ENCODE measurements around the gene PTGES3L. TPM values are rescaled to one million over a fixed set of nuclear protein-coding genes. Genes with fewer than 3 reads are reported as not detected.

The PTGES3L gene
- total and polyA plus RNA-seq, 2 of the 13 experiments (the other 11 are each of a cell fraction or from before 2014, with no cell fraction given) = 1.2 to 2.9 TPM

DNA sequence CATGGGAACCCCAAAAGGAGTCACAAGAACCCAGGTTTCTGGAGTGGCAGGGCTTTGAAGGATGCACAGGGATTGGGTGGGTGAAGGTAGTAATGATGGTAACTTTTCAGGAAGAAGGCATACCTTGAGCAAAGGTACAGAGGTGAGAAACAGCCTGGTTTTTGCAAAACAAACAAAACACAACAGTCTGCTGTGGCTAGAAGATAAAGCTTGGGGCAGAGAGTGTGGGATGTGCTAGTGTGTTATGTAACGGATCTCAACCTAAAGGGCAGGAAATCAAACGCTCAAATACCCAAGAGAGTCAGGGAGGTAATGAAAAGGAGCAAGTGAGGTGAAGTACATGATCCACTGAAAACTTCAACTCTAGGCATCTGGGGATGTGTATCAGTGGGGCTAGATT, 4.6 kb downstream of the PTGES3L start (continued):
- TF ChIP-seq, protein P1, sequence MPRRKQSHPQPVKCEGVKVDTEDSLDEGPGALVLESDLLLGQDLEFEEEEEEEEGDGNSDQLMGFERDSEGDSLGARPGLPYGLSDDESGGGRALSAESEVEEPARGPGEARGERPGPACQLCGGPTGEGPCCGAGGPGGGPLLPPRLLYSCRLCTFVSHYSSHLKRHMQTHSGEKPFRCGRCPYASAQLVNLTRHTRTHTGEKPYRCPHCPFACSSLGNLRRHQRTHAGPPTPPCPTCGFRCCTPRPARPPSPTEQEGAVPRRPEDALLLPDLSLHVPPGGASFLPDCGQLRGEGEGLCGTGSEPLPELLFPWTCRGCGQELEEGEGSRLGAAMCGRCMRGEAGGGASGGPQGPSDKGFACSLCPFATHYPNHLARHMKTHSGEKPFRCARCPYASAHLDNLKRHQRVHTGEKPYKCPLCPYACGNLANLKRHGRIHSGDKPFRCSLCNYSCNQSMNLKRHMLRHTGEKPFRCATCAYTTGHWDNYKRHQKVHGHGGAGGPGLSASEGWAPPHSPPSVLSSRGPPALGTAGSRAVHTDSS (CRISPR knock-in tag; conservative IDR thresholded peaks at IDR 0.05) = no peak
- TF ChIP-seq, protein P2, sequence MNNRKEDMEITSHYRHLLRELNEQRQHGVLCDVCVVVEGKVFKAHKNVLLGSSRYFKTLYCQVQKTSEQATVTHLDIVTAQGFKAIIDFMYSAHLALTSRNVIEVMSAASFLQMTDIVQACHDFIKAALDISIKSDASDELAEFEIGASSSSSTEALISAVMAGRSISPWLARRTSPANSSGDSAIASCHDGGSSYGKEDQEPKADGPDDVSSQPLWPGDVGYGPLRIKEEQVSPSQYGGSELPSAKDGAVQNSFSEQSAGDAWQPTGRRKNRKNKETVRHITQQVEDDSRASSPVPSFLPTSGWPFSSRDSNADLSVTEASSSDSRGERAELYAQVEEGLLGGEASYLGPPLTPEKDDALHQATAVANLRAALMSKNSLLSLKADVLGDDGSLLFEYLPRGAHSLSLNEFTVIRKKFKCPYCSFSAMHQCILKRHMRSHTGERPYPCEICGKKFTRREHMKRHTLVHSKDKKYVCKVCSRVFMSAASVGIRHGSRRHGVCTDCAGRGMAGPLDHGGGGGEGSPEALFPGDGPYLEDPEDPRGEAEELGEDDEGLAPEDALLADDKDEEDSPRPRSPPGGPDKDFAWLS (CRISPR knock-in tag; IDR thresholded peaks at IDR 0.05; ENCODE audit: borderline replicate concordance) = no peak
- TF ChIP-seq PCBP1 (IDR thresholded peaks at IDR 0.05; ENCODE audit: borderline replicate concordance, low read depth, low read length) = no peak
- peak; percentile 52; the same call in 1 of the 2 replicates for TF ChIP-seq ELF3 (CRISPR knock-in tag; IDR thresholded peaks at IDR 0.05)
- TF ChIP-seq, protein P3, sequence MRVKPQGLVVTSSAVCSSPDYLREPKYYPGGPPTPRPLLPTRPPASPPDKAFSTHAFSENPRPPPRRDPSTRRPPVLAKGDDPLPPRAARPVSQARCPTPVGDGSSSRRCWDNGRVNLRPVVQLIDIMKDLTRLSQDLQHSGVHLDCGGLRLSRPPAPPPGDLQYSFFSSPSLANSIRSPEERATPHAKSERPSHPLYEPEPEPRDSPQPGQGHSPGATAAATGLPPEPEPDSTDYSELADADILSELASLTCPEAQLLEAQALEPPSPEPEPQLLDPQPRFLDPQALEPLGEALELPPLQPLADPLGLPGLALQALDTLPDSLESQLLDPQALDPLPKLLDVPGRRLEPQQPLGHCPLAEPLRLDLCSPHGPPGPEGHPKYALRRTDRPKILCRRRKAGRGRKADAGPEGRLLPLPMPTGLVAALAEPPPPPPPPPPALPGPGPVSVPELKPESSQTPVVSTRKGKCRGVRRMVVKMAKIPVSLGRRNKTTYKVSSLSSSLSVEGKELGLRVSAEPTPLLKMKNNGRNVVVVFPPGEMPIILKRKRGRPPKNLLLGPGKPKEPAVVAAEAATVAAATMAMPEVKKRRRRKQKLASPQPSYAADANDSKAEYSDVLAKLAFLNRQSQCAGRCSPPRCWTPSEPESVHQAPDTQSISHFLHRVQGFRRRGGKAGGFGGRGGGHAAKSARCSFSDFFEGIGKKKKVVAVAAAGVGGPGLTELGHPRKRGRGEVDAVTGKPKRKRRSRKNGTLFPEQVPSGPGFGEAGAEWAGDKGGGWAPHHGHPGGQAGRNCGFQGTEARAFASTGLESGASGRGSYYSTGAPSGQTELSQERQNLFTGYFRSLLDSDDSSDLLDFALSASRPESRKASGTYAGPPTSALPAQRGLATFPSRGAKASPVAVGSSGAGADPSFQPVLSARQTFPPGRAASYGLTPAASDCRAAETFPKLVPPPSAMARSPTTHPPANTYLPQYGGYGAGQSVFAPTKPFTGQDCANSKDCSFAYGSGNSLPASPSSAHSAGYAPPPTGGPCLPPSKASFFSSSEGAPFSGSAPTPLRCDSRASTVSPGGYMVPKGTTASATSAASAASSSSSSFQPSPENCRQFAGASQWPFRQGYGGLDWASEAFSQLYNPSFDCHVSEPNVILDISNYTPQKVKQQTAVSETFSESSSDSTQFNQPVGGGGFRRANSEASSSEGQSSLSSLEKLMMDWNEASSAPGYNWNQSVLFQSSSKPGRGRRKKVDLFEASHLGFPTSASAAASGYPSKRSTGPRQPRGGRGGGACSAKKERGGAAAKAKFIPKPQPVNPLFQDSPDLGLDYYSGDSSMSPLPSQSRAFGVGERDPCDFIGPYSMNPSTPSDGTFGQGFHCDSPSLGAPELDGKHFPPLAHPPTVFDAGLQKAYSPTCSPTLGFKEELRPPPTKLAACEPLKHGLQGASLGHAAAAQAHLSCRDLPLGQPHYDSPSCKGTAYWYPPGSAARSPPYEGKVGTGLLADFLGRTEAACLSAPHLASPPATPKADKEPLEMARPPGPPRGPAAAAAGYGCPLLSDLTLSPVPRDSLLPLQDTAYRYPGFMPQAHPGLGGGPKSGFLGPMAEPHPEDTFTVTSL (CRISPR knock-in tag; IDR thresholded peaks at IDR 0.05; ENCODE audit: borderline replicate concordance) = no peak
- TF ChIP-seq ZNF879 (CRISPR knock-in tag; IDR thresholded peaks at IDR 0.05) = no peak
- TF ChIP-seq ZNF234 (CRISPR knock-in tag; conservative IDR thresholded peaks at IDR 0.05) = no peak
- no peak for TF ChIP-seq SNAPC4 (CRISPR knock-in tag; IDR thresholded peaks at IDR 0.05)
- TF ChIP-seq SCMH1 (CRISPR knock-in tag; IDR thresholded peaks at IDR 0.05; ENCODE audit: borderline replicate concordance) = no peak
- TF ChIP-seq NPAS2 (CRISPR knock-in tag; IDR thresholded peaks at IDR 0.05; ENCODE audit: borderline replicate concordance) = no peak
- TF ChIP-seq, protein P4, sequence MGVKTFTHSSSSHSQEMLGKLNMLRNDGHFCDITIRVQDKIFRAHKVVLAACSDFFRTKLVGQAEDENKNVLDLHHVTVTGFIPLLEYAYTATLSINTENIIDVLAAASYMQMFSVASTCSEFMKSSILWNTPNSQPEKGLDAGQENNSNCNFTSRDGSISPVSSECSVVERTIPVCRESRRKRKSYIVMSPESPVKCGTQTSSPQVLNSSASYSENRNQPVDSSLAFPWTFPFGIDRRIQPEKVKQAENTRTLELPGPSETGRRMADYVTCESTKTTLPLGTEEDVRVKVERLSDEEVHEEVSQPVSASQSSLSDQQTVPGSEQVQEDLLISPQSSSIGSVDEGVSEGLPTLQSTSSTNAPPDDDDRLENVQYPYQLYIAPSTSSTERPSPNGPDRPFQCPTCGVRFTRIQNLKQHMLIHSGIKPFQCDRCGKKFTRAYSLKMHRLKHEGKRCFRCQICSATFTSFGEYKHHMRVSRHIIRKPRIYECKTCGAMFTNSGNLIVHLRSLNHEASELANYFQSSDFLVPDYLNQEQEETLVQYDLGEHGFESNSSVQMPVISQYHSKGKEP (CRISPR knock-in tag; IDR thresholded peaks at IDR 0.05) = no peak
- TF ChIP-seq BRCA1 (CRISPR knock-in tag; IDR thresholded peaks at IDR 0.05) = no peak

Data from HepG2 (cell line).